GM19397 (cell line): Measurements from ENCODE around the gene ARFGEF2.

Experiments
- ATAC-seq: cut with Tn5 transposase; IDR thresholded peaks from one replicate; pipeline ENCODE4 v1.9.1; 2021; ENCODE audit warnings: mild to moderate bottlenecking, moderate library complexity; ENCODE audit not compliant: unreplicated experiment

ARFGEF2 gene

GRCh38 chr20:48898896-48899530, 22.5 kb upstream of the ARFGEF2 start:
- no peak for ATAC-seq

GRCh38 chr20:48899881-48900280, 21.6 kb upstream of the ARFGEF2 start:
- ATAC-seq: no peak

- ATAC-seq: no peak
Observed at GRCh38 chr20:48901326-48901725, 20.2 kb upstream of the ARFGEF2 start.

- ATAC-seq: no peak
Observed at GRCh38 chr20:48903705-48904104, 17.8 kb upstream of the ARFGEF2 start.

- ATAC-seq: no peak
Observed at GRCh38 chr20:48904566-48905296, 16.8 kb upstream of the ARFGEF2 start.

GRCh38 chr20:48905297-48905647, 16.2 kb upstream of the ARFGEF2 start:
- no peak for ATAC-seq

- no peak for ATAC-seq
Observed at GRCh38 chr20:48906221-48906877, 15.2 kb upstream of the ARFGEF2 start.

- no peak for ATAC-seq
Observed at GRCh38 chr20:48908656-48909319, 12.7 kb upstream of the ARFGEF2 start.

GRCh38 chr20:48909910-48910309, 11.6 kb upstream of the ARFGEF2 start:
- no peak for ATAC-seq

- no peak for ATAC-seq
Observed at GRCh38 chr20:48910347-48910781, 11.1 kb upstream of the ARFGEF2 start.

- peak; percentile 92 for ATAC-seq
Observed at GRCh38 chr20:48912065-48912464, 9.4 kb upstream of the ARFGEF2 start.

GRCh38 chr20:48916699-48917098, 4.8 kb upstream of the ARFGEF2 start:
- no peak for ATAC-seq

GRCh38 chr20:48919336-48919881, 2.1 kb upstream of the ARFGEF2 start:
- ATAC-seq: no peak

GRCh38 chr20:48919882-48920526, 1.5 kb upstream of the ARFGEF2 start:
- no peak for ATAC-seq

GRCh38 chr20:48920527-48921167, 864 bp upstream of the ARFGEF2 start:
- ATAC-seq: no peak

- ATAC-seq: peak; percentile 44
Observed at GRCh38 chr20:48921883-48922820, 641 bp downstream of the ARFGEF2 start.

GRCh38 chr20:48923149-48923718, 1.7 kb downstream of the ARFGEF2 start:
- ATAC-seq: no peak

- no peak for ATAC-seq
Observed at GRCh38 chr20:48924756-48925109, 3.2 kb downstream of the ARFGEF2 start.

- no peak for ATAC-seq
Observed at GRCh38 chr20:48926267-48926666, 4.8 kb downstream of the ARFGEF2 start.
